Cardiac fibroblast (primary cell): ENCODE data around the gene PLEKHH2.

Experiments used
- DNase-seq, 2 donors: peaks; one replicate each; pipeline versions ENCODE4 v3.0.0 to v3.0.0-alpha.2; 2010; ENCODE audit warnings: low read depth in 2 of 2
- H3K4me3 ChIP-seq, 2 donors: replicated peaks in 1 of 2; 1 replicate in 1 of 2; 2 replicates in 1 of 2; pipeline ENCODE4 v1.5.1; 2011; ENCODE audit warnings: low read depth in 2 of 2, low read length in 2 of 2, mild to moderate bottlenecking in 2 of 2, moderate library complexity in 1 of 2
- TF ChIP-seq, protein P1 (sequence below): IDR thresholded peaks from one replicate; pipeline ENCODE4 v1.5.1; 2011; ENCODE audit warnings: low read depth, mild to moderate bottlenecking, low read length, inconsistent platforms

PLEKHH2 gene

DNA sequence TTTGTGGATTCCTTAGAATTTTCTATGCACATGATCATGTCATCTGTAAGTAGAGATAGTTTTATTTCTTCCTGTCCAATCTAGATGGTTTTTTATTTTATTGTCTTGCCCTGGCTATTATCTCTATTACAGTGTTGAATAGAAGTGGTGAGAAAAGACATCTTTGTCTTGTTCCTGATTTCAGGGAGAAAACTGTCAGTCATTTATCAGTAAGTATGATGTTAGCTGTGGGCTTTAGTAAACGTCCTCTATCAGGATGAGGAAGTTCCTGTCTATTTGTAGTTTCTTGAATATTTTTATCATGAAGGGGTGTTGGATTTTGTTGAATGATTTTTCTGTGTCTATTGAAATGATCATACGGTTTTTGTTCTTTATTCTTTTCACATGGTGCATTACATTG, 5.3 kb downstream of the PLEKHH2 start:
- TF ChIP-seq, protein P1, sequence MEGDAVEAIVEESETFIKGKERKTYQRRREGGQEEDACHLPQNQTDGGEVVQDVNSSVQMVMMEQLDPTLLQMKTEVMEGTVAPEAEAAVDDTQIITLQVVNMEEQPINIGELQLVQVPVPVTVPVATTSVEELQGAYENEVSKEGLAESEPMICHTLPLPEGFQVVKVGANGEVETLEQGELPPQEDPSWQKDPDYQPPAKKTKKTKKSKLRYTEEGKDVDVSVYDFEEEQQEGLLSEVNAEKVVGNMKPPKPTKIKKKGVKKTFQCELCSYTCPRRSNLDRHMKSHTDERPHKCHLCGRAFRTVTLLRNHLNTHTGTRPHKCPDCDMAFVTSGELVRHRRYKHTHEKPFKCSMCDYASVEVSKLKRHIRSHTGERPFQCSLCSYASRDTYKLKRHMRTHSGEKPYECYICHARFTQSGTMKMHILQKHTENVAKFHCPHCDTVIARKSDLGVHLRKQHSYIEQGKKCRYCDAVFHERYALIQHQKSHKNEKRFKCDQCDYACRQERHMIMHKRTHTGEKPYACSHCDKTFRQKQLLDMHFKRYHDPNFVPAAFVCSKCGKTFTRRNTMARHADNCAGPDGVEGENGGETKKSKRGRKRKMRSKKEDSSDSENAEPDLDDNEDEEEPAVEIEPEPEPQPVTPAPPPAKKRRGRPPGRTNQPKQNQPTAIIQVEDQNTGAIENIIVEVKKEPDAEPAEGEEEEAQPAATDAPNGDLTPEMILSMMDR: no peak
- no peak overlapping the region for H3K4me3 ChIP-seq
- DNase-seq: no peak

DNA sequence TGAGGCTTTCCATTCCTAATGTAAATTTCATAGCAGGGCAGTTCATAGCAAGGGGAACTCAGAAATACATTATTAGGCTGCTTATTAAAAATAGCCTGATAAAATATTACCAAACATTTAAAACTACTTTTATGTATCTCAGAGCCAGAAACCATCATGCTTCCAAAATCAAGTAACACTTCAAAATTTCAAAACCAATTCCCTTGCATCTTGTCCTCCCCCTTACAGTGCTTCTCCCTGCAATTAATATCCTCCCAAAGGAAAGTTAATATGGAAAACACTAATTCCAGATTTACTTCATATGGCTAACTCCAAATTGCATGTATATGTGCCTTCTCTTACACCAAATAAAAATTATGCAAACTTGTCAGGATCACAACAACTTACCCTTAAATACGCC, 6.6 kb downstream of the PLEKHH2 start:
- DNase-seq: no peak
- H3K4me3 ChIP-seq: no peak overlapping the region
- TF ChIP-seq, protein P1: no peak

DNA sequence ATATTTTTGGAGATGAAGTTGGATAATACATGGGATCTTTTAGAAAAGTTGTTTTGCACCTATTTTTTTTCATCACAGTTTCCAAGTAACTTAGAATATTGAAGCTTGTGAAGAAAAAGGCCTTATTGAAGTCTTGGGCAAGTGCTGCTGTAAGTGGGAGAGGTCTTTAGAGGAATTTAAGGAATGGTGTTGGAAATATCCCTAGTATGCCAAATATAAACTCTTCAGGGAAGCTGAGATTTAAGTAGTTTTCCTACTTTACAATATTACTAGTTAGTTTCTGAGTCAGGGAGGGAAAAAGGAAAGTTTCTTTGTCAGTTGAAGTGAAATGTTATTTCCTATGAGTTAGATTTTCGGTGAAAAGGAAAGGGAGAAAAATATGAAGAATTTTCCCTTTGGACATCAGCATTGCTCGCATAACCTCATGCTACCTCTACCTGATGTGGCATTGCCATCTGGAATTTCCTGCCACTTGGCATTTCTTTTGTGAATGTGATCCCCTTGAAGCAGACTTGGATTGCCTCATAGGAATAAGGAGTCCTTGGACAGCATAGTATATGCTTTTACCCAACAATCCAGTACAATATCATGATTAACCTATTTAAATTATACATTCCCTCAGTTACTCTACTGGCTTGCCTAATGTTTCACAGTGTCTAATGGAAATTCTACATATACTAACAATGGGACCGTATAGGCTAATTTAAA, 12.1 kb downstream of the PLEKHH2 start:
- DNase-seq: peak in 1 of 2 donors; percentile 19
- TF ChIP-seq, protein P1: no peak
- H3K4me3 ChIP-seq: no peak overlapping the region

DNA sequence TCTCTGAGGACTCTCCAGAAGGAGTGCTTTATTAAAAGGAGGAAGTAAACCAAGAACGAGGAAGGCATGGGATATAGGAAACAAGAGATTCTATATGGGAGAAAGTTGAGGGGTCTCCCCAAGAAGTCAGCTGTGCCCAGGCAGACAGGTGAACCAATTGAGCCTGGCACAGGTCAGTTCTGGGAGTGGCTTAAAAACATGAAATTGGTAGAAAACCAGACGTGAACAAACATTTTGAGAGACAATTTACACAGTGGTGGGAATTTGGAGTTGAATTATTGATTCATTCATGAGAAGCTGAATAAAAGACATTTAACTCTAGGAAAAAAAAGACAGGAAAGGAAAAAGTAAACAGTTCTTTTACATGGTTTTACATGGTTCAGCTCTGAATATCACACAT, 16.4 kb downstream of the PLEKHH2 start:
- no peak overlapping the region for H3K4me3 ChIP-seq
- DNase-seq: no peak
- TF ChIP-seq, protein P1: no peak

DNA sequence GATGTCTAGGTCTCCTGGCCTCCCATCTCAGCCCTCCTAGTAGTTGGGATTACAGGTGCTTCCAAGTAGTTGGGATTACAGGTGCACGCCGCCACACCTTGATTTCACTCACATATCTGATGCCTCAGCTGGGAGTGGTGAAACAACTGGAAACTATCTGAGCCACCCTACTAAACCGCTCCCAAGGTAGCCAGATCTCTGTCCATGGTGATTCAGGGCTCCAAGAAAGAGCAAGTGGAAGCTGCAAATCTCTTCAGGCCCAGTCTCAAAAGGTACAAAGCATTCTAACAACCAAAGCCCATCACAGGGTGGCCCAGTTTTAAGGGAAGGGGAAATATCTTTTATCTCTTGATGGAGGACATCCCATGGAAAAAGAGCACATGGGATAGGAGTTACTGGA, 20.2 kb downstream of the PLEKHH2 start:
- no peak overlapping the region for H3K4me3 ChIP-seq
- TF ChIP-seq, protein P1: no peak
- DNase-seq: no peak

DNA sequence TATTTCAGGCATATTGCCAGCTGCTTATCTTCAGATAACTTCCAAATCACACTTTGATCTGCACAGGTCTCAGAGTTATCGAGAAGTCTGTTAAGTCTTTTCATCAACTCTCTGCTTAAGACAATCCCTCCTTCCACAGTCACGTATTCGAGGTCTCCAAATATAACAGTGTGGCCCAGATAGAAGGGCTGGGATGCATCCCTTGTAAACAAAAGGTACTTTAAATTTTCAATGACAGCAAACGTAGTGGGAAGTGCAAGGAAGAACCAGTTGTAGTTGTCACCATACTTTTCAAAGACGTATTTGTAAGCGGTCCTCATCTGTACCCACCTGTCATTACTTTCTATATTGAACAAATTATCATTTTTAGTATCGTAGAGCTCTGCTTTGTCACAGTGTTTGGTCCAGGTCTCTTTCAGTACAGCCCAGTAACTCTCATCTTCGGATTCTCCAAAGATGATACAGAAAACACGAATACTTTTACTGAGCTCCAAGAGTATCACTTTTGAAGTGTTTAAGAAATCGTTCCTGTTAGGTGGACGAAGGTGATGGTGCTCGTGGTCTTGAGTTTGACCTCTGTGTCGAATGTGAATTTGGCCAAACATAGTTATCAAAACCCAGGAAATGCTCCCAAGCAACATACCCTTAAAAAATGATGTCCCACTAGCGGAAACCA, 38.7 kb downstream of the PLEKHH2 start:
- DNase-seq: no peak
- peak overlapping the region; percentile 50 to 58 for H3K4me3 ChIP-seq
- TF ChIP-seq, protein P1: no peak
